ENCODE measurements around the gene SLC15A1. TPM values are rescaled to one million over a fixed set of nuclear protein-coding genes. Genes with fewer than 3 reads are reported as not detected.

Gene SLC15A1
- total RNA-seq, 1 experiment from 2014 or later, result 2.6 TPM

DNA sequence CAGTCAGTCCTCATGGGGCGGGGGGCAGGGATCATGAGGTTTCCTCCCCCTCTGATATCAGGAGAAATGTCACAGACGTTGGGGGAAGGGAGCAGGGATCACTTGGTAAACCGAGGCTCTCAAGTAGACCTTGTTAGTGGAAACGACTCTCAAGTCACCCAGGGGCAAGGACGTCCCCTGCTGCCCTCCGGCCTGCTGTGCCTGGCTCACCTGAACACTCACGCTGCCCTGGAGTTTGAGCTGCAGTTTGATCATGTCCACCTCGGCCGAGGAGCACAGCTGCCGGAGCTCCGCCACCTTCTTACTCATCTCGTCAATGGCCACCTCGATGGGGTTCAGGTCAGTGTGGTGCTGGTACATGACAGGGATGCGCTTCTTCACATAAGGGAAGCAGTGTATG is 47.6 kb upstream of the SLC15A1 start:
- Histone ChIP-seq H4K20me1 (ENCODE audit: insufficient read depth) (no peaks in the 10 kb centered on the region), H3K9me2 (ENCODE audit: insufficient read depth) (no peaks in the 10 kb centered on the region), H2AFZ (ENCODE audit: low read depth, low read length, poor library complexity, severe bottlenecking) (no peak overlapping the region), H3K4me2 (ENCODE audit: low read length) (no peak overlapping the region), H3K36me3 (ENCODE audit: control insufficient read depth in 1 of 2, insufficient read depth in 2 of 2, low read length in 2 of 2) (no peaks in the 10 kb centered on the region; a peak in 2 of 4 replicates), H3K9ac (ENCODE audit: low read length) (no peak overlapping the region), H3K4me3 (replicated peaks in 1 of 2; ENCODE audit: low read depth in 1 of 2, low read length in 2 of 2) (no peak overlapping the region), H3K79me2 (ENCODE audit: insufficient read depth, low read length) (no peaks in the 10 kb centered on the region), H3K27ac (ENCODE audit: low read depth, low read length) (no peak overlapping the region), H3K4me1 (ENCODE audit: control insufficient read depth in 1 of 2, insufficient read depth in 2 of 2, low read length in 2 of 2) (no peaks in the 10 kb centered on the region), H3K27me3 (ENCODE audit: insufficient read depth, low read length) (no peaks in the 10 kb centered on the region), H3K9me3 (ENCODE audit: control insufficient read depth in 1 of 2, insufficient read depth in 1 of 2, low read depth in 1 of 2, low read length in 2 of 2) (no peaks in the 10 kb centered on the region)
- TF ChIP-seq SIN3A (IDR thresholded peaks at IDR 0.05; ENCODE audit: low read depth), result no peak
- TF ChIP-seq, protein P1, sequence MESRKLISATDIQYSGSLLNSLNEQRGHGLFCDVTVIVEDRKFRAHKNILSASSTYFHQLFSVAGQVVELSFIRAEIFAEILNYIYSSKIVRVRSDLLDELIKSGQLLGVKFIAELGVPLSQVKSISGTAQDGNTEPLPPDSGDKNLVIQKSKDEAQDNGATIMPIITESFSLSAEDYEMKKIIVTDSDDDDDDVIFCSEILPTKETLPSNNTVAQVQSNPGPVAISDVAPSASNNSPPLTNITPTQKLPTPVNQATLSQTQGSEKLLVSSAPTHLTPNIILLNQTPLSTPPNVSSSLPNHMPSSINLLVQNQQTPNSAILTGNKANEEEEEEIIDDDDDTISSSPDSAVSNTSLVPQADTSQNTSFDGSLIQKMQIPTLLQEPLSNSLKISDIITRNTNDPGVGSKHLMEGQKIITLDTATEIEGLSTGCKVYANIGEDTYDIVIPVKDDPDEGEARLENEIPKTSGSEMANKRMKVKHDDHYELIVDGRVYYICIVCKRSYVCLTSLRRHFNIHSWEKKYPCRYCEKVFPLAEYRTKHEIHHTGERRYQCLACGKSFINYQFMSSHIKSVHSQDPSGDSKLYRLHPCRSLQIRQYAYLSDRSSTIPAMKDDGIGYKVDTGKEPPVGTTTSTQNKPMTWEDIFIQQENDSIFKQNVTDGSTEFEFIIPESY (IDR thresholded peaks at IDR 0.05; ENCODE audit: extremely low read depth, insufficient replicate concordance, low read length), result no peak
- no peak for TF ChIP-seq CBX3 (IDR thresholded peaks at IDR 0.05; ENCODE audit: low read depth)
- no peak for TF ChIP-seq SP1 (IDR thresholded peaks at IDR 0.05; ENCODE audit: low read depth)
- TF ChIP-seq POLR2AphosphoS5 (IDR thresholded peaks at IDR 0.05; ENCODE audit: low read depth, low read length), result no peak
- no peak for TF ChIP-seq EGR1 (IDR thresholded peaks at IDR 0.05; ENCODE audit: low read depth)
- TF ChIP-seq CEBPB (IDR thresholded peaks at IDR 0.05; ENCODE audit: low read depth), result no peak
- TF ChIP-seq YY1 (IDR thresholded peaks at IDR 0.05; ENCODE audit: extremely low read depth, insufficient replicate concordance, low read depth, low read length), result no peak
- TF ChIP-seq, protein P2, sequence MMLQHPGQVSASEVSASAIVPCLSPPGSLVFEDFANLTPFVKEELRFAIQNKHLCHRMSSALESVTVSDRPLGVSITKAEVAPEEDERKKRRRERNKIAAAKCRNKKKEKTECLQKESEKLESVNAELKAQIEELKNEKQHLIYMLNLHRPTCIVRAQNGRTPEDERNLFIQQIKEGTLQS (IDR thresholded peaks at IDR 0.05), result no peak
- TF ChIP-seq RAD21 (IDR thresholded peaks at IDR 0.05; ENCODE audit: low read depth), result no peak
- TF ChIP-seq ZNF274 (IDR thresholded peaks at IDR 0.05; ENCODE audit: low read depth, low read length), result no peak
- TF ChIP-seq SRF (IDR thresholded peaks at IDR 0.05; ENCODE audit: low read depth), result no peak
- no peak for TF ChIP-seq TCF7L2 (IDR thresholded peaks at IDR 0.05; ENCODE audit: borderline replicate concordance, extremely low read depth, insufficient read depth, insufficient read length)
- TF ChIP-seq EZH2phosphoT487 (IDR thresholded peaks at IDR 0.05; ENCODE audit: borderline replicate concordance), result no peak
- TF ChIP-seq JUND (IDR thresholded peaks at IDR 0.05), result no peak
- TF ChIP-seq POLR2A (IDR thresholded peaks at IDR 0.05; ENCODE audit: borderline replicate concordance, extremely low read depth, insufficient read depth, insufficient read length), result no peak
- TF ChIP-seq ELF1 (IDR thresholded peaks at IDR 0.05; ENCODE audit: borderline replicate concordance, low read depth), result no peak
- no TSS peak for BruUV-seq (replicated peaks)
- ChIA-PET POLR2A (no interaction called here), RAD21 (ENCODE audit: low non-redundant PET in 1 of 2, low total read pairs in 2 of 2, uncharacterized antibody in 2 of 2, unreplicated experiment in 2 of 2) (no interaction called here), CTCF (interaction anchor here (1.4 kb wide), 1 partner anchor 40 kb away, joined by 5 read pairs; no protein-coding TSS in a partner anchor)
- ATAC-seq (no peak), DNase-seq (ENCODE audit: low read depth, low spot score) (no peak)
- intact Hi-C loops (cut with micrococcal nuclease), result no loop called here

Measured in HCT116 (cell line).